HepG2 (cell line): ENCODE data around the gene FAM3B. TPM values are rescaled to one million over a fixed set of nuclear protein-coding genes. Genes with fewer than 3 reads are reported as not detected.
"Not testable (repeated sequence)": the region's sequence is repeated elsewhere in the genome, so short reads cannot be mapped to it uniquely, and the experiment has no call there.

Experiments used
- ATAC-seq: fragments of 200-7000 bp; cut with Tn5 transposase; 3 replicates; pipeline ENCODE4 v1.9.1; 2020; ENCODE audit warnings: mild to moderate bottlenecking, moderate library complexity
- BruUV-seq: library from RNA; stranded (reverse); fragments of 400-500 nt; replicated peaks from 2 replicates; lab custom pipeline; 2021; lab: Mats Ljungman, UMichigan
- CTCF ChIA-PET: fragments of 300-600 bp; formaldehyde crosslinking; extraction: SDS; loops from one replicate; lab custom pipeline; 2021; ENCODE audit warnings: low total read pairs, inconsistent platforms, low intra/inter-chr PET ratio; lab: Yijun Ruan, JAX
- POLR2A ChIA-PET: fragments of 350-600 bp; sonication (Branson Sonifier 250); formaldehyde crosslinking; loops from one replicate; lab custom pipeline; 2020; ENCODE audit warnings: antibody characterized with exemption, inconsistent platforms; lab: Yijun Ruan, JAX
- DNase-seq: peaks from one replicate; pipeline ENCODE4 v3.0.0-alpha.2; 2015; ENCODE audit warnings: low spot score
- FAIRE-seq: peaks from 3 replicates; lab custom pipeline; 2011; peaks lifted over from hg19 to GRCh38; lab: Jason Lieb, UNC
- H2AFZ ChIP-seq: one replicate; pipeline ENCODE4 v1.6.1; 2011; ENCODE audit warnings: low read length, inconsistent platforms
- H3K27ac ChIP-seq: fragments of 300-600 bp; 3 replicates; pipeline ENCODE4 v1.8.0; 2011; ENCODE audit warnings: mixed run types, mild to moderate bottlenecking, mixed read lengths, low read length, inconsistent platforms; ENCODE audit not compliant: insufficient read depth; ENCODE audit errors: extremely low read length
- H3K27me3 ChIP-seq, 2 experiments: fragments of 200-600 bp in 1 of 2; 2 replicates in 1 of 2; 3 replicates in 1 of 2; pipeline versions ENCODE4 v1.6.0 to v1.8.0; 2011; ENCODE audit warnings: low read length in 2 of 2, mild to moderate bottlenecking in 2 of 2, moderate library complexity in 2 of 2, inconsistent platforms in 1 of 2; ENCODE audit not compliant: insufficient read depth in 2 of 2, control insufficient read depth in 1 of 2
- H3K36me3 ChIP-seq, 2 experiments: fragments of 200-600 bp in 1 of 2; replicated peaks in 1 of 2; 2 replicates in 1 of 2; 3 replicates in 1 of 2; pipeline versions ENCODE4 v1.5.1 to v1.8.0; 2011; ENCODE audit warnings: low read length in 2 of 2, inconsistent platforms in 1 of 2; ENCODE audit not compliant: insufficient read depth in 2 of 2, control insufficient read depth in 1 of 2
- H3K4me1 ChIP-seq: 2 replicates; pipeline ENCODE4 v1.5.1; 2012; ENCODE audit warnings: low read length, inconsistent platforms; ENCODE audit not compliant: insufficient read depth
- H3K4me2 ChIP-seq: 2 replicates; pipeline ENCODE4 v1.6.0; 2011; ENCODE audit warnings: low read depth, low read length, inconsistent platforms
- H3K4me3 ChIP-seq, 3 experiments: fragments of 200-600 bp in 1 of 3; sonication (generic), shearing (Covaris generic) in 1 of 3; replicated peaks in 1 of 3; 2 replicates each; pipeline ENCODE4 v1.5.1; 2011 to 2016; ENCODE audit warnings: low read length in 3 of 3, inconsistent platforms in 2 of 3, low read depth in 2 of 3, mild to moderate bottlenecking in 2 of 3, control low read depth in 1 of 3, mixed read lengths in 1 of 3; ENCODE audit not compliant: insufficient read depth in 1 of 3
- H3K79me2 ChIP-seq: one replicate; pipeline ENCODE4 v1.6.1; 2011; ENCODE audit warnings: low read length, inconsistent platforms; ENCODE audit not compliant: insufficient read depth
- H3K9ac ChIP-seq: 2 replicates; pipeline ENCODE4 v1.6.0; 2011; ENCODE audit warnings: mild to moderate bottlenecking, low read depth, low read length, inconsistent platforms; ENCODE audit not compliant: insufficient read depth
- H3K9me3 ChIP-seq: 2 replicates; pipeline ENCODE4 v1.5.1; 2012; ENCODE audit warnings: mild to moderate bottlenecking, low read length
- H4K20me1 ChIP-seq: 2 replicates; pipeline ENCODE4 v1.6.0; 2011; ENCODE audit warnings: inconsistent platforms, mild to moderate bottlenecking, low read length, moderate library complexity; ENCODE audit not compliant: insufficient read depth
- ATRX ChIP-seq: sonication (generic); formaldehyde crosslinking; IDR thresholded peaks from 2 replicates; pipeline ENCODE4 v1.4.0; 2020; ENCODE audit warnings: missing genetic modification reagents, borderline replicate concordance
- CENPX ChIP-seq: sonication (generic); formaldehyde crosslinking; IDR thresholded peaks from 2 replicates; pipeline ENCODE4 v1.9.0; 2021; ENCODE audit warnings: mild to moderate bottlenecking, missing genetic modification reagents, moderate library complexity
- NPAS2 ChIP-seq: sonication (generic); formaldehyde crosslinking; IDR thresholded peaks from 2 replicates; pipeline ENCODE4 v1.8.0; 2022; ENCODE audit warnings: mild to moderate bottlenecking, missing genetic modification reagents, borderline replicate concordance
- RFX3 ChIP-seq: IDR thresholded peaks from 2 replicates; pipeline ENCODE4 v1.6.1; 2016; ENCODE audit warnings: missing biosample characterization, missing genetic modification reagents
- SKI ChIP-seq: fragments of 450-650 bp; IDR thresholded peaks from one replicate; pipeline ENCODE4 v1.6.1; 2018; ENCODE audit warnings: mild to moderate bottlenecking; ENCODE audit not compliant: partially characterized antibody
- SNAI1 ChIP-seq: sonication (generic); formaldehyde crosslinking; IDR thresholded peaks from 2 replicates; pipeline ENCODE4 v1.5.0; 2020; ENCODE audit warnings: mild to moderate bottlenecking, missing genetic modification reagents, borderline replicate concordance
- SP1 ChIP-seq, 2 experiments: fragments of 450-650 bp in 1 of 2; sonication (generic) in 1 of 2; formaldehyde crosslinking in 1 of 2; IDR thresholded peaks; 2 replicates each; pipeline versions ENCODE4 v1.4.0 to v1.6.1; 2016 to 2020; ENCODE audit warnings: missing genetic modification reagents in 1 of 2
- ZHX1 ChIP-seq: sonication (generic); formaldehyde crosslinking; IDR thresholded peaks from 2 replicates; pipeline ENCODE4 v1.8.1; 2022; ENCODE audit warnings: low read depth, mild to moderate bottlenecking, missing genetic modification reagents
- ZNF883 ChIP-seq: sonication (generic); formaldehyde crosslinking; IDR thresholded peaks from 2 replicates; pipeline ENCODE4 v1.5.1; 2020; ENCODE audit warnings: mild to moderate bottlenecking, missing genetic modification reagents; ENCODE audit errors: not compliant biosample characterization
- WGBS: methylation state at CpG from one replicate; pipeline ENCODE4 v1.1.6; 2017; ENCODE audit warnings: low lambda C conversion rate; 5-methylcytosine and 5-hydroxymethylcytosine counted together
- in situ Hi-C: cut with HindIII; loops from 2 replicates; pipeline ENCODE4 v1.10.0; 2017; ENCODE audit warnings: low pct_unique_long_range_greater_than_20kb; ENCODE audit not compliant: extremely low pct_ligation_motif_present
- intact Hi-C: fragments of 100-400 bp; cut with micrococcal nuclease; formaldehyde crosslinking; loops from one replicate; pipeline ENCODE4 v1.10.0; 2022; ENCODE audit not compliant: unreplicated experiment
- polyA plus RNA-seq, 8 experiments: library from polyadenylated mRNA; depleted of rRNA in 3 of 8; stranded (reverse) in 7 of 8; unstranded in 1 of 8; fragments of >200 nt; fragmentation: Illumina TruSeq in 4 of 8; extraction: Trizol in 4 of 8; gene quantifications; 2 replicates each; pipeline versions ENCODE4 v1.2.1 to v1.2.3, GENCODE V29; 2011 to 2016; ENCODE audit warnings: low read depth in 4 of 8, missing spikeins in 1 of 8, mixed read lengths in 1 of 8; ENCODE audit not compliant: insufficient read depth in 1 of 8
- total RNA-seq, 5 experiments: library from RNA; depleted of rRNA; stranded (reverse); fragments of >200 nt; fragmentation: Illumina TruSeq; extraction: Trizol; gene quantifications; 2 replicates each; pipeline ENCODE4 v1.2.3, GENCODE V29; 2016; ENCODE audit warnings: low read depth in 1 of 5

Gene FAM3B
- total and polyA plus RNA-seq, 2 of the 13 experiments (the other 11 are each of a cell fraction or from before 2014, with no cell fraction given) = 46.5 to 62.0 TPM

- Histone ChIP-seq H3K4me2 (no peak overlapping the region), H3K27me3 (peaks cover 2 to 7% of the 10 kb centered on the region in 2 experiments; a peak in 3 of 5 replicates), H3K79me2 (no peaks in the 10 kb centered on the region), H3K36me3 (no peaks in the 10 kb centered on the region), H3K4me1 (no peaks in the 10 kb centered on the region), H3K4me3 (no peak overlapping the region), H3K9ac (no peak overlapping the region), H4K20me1 (no peaks in the 10 kb centered on the region), H2AFZ (no peak overlapping the region)
- FAIRE-seq = no peak
- ChIA-PET POLR2A (interaction anchor here (1.5 kb wide), 1 partner anchor 15 kb away, joined by 5 read pairs; no protein-coding TSS in a partner anchor), CTCF (no interaction called here)
- no peak for ATAC-seq
- BruUV-seq = no TSS peak
- intact Hi-C loops = no loop called here
- in situ Hi-C loops = no loop called here
- no peak for DNase-seq
- TF ChIP-seq CENPX (CRISPR knock-in tag) = no peak
- TF ChIP-seq RFX3 (CRISPR knock-in tag) = no peak
- TF ChIP-seq SNAI1 = no peak
- no peak for TF ChIP-seq SP1 (IDR thresholded peaks at IDR 0.05)
- no peak for TF ChIP-seq SP1 (CRISPR knock-in tag; IDR thresholded peaks at IDR 0.05)
- TF ChIP-seq ZNF883 (CRISPR knock-in tag) = no peak
- TF ChIP-seq ATRX (CRISPR knock-in tag) = no peak
- TF ChIP-seq ZHX1 (CRISPR knock-in tag) = no peak
- no peak for TF ChIP-seq SKI
- no peak for TF ChIP-seq NPAS2 (CRISPR knock-in tag)
- TF ChIP-seq, all 625 proteins: peak for 0
- H3K27ac ChIP-seq = no peak overlapping the region
- H3K9me3 ChIP-seq = no peaks in the 10 kb centered on the region
Observed at GRCh38 chr21:41307219-41307618, 9.4 kb upstream of the FAM3B start.

GRCh38 chr21:41313285-41314164 lies 3.1 kb upstream of the FAM3B start:
- in situ Hi-C loops, H2AFZ ChIP-seq, H3K9ac ChIP-seq, BruUV-seq, H3K4me2 ChIP-seq, H3K27ac ChIP-seq, H3K79me2 ChIP-seq, CTCF ChIA-PET, H3K4me3 ChIP-seq, FAIRE-seq, POLR2A ChIA-PET, H3K9me3 ChIP-seq, H3K36me3 ChIP-seq, intact Hi-C loops, DNase-seq, ATAC-seq, H4K20me1 ChIP-seq: not testable (repeated sequence)
- 73% methylated on average over 6 of the region's 8 CpGs for WGBS
- peaks cover 5 to 29% of the 10 kb centered on the region in 2 experiments; a peak in 3 of 5 replicates for H3K27me3 ChIP-seq
- H3K4me1 ChIP-seq = peaks cover 26% of the 10 kb centered on the region
